ENCODE data around the gene EIF5AL1.
"Not testable (repeated sequence)": the region's sequence is repeated elsewhere in the genome, so short reads cannot be mapped to it uniquely, and the experiment has no call there.

EIF5AL1 gene

GRCh38 chr10:79516532-79517205, 4.3 kb downstream of the EIF5AL1 start:
- H3K36me3 ChIP-seq, H3K9ac ChIP-seq, H3K27me3 ChIP-seq, H4K20me1 ChIP-seq, H3K4me3 ChIP-seq, H3K27ac ChIP-seq, H3K9me3 ChIP-seq, H3K4me2 ChIP-seq, H3K4me1 ChIP-seq: not testable (repeated sequence)

GRCh38 chr10:79517567-79517966, 5.2 kb downstream of the EIF5AL1 start:
- not testable (repeated sequence) for H3K27ac ChIP-seq, H3K27me3 ChIP-seq, H3K4me3 ChIP-seq, H3K4me1 ChIP-seq, H3K4me2 ChIP-seq, H4K20me1 ChIP-seq, H3K9ac ChIP-seq, H3K36me3 ChIP-seq, H3K9me3 ChIP-seq

GRCh38 chr10:79521751-79522150, 9.4 kb downstream of the EIF5AL1 start:
- H4K20me1 ChIP-seq, H3K27me3 ChIP-seq, H3K4me2 ChIP-seq, H3K36me3 ChIP-seq, H3K9ac ChIP-seq, H3K4me1 ChIP-seq, H3K9me3 ChIP-seq, H3K27ac ChIP-seq, H3K4me3 ChIP-seq: not testable (repeated sequence)

- H3K4me3 ChIP-seq, H3K36me3 ChIP-seq, H3K27ac ChIP-seq, H3K4me1 ChIP-seq, H3K9me3 ChIP-seq, H3K27me3 ChIP-seq, H4K20me1 ChIP-seq, H3K4me2 ChIP-seq, H3K9ac ChIP-seq: not testable (repeated sequence)
These were observed 10.1 kb downstream of the EIF5AL1 start for GRCh38 chr10:79522464-79522863.

GRCh38 chr10:79523157-79523853, 11.0 kb downstream of the EIF5AL1 start:
- not testable (repeated sequence) for H3K9ac ChIP-seq, H3K4me1 ChIP-seq, H4K20me1 ChIP-seq, H3K27ac ChIP-seq, H3K36me3 ChIP-seq, H3K4me3 ChIP-seq, H3K9me3 ChIP-seq, H3K27me3 ChIP-seq, H3K4me2 ChIP-seq

GRCh38 chr10:79525049-79525710, 12.8 kb downstream of the EIF5AL1 start:
- not testable (repeated sequence) for H3K9ac ChIP-seq, H3K4me1 ChIP-seq, H3K27me3 ChIP-seq, H3K27ac ChIP-seq, H4K20me1 ChIP-seq, H3K4me2 ChIP-seq, H3K4me3 ChIP-seq, H3K9me3 ChIP-seq, H3K36me3 ChIP-seq

GRCh38 chr10:79528261-79528660, 15.9 kb downstream of the EIF5AL1 start:
- H3K27me3 ChIP-seq, H4K20me1 ChIP-seq, H3K36me3 ChIP-seq, H3K9ac ChIP-seq, H3K4me2 ChIP-seq, H3K4me1 ChIP-seq, H3K27ac ChIP-seq, H3K4me3 ChIP-seq, H3K9me3 ChIP-seq: not testable (repeated sequence)

GRCh38 chr10:79533142-79533902, 21.0 kb downstream of the EIF5AL1 start:
- H3K27me3 ChIP-seq, H3K27ac ChIP-seq, H3K4me3 ChIP-seq, H3K4me1 ChIP-seq, H3K4me2 ChIP-seq, H3K9me3 ChIP-seq, H4K20me1 ChIP-seq, H3K36me3 ChIP-seq, H3K9ac ChIP-seq: not testable (repeated sequence)

GRCh38 chr10:79533903-79534175, 21.5 kb downstream of the EIF5AL1 start:
- H3K36me3 ChIP-seq, H3K4me3 ChIP-seq, H3K27me3 ChIP-seq, H3K9me3 ChIP-seq, H3K4me1 ChIP-seq, H4K20me1 ChIP-seq, H3K4me2 ChIP-seq, H3K27ac ChIP-seq, H3K9ac ChIP-seq: not testable (repeated sequence)

- H3K27ac ChIP-seq, H3K4me3 ChIP-seq, H3K9ac ChIP-seq, H3K36me3 ChIP-seq, H3K4me2 ChIP-seq, H3K4me1 ChIP-seq, H4K20me1 ChIP-seq, H3K9me3 ChIP-seq, H3K27me3 ChIP-seq: not testable (repeated sequence)
These were observed 26.0 kb downstream of the EIF5AL1 start for GRCh38 chr10:79538311-79538710.

GRCh38 chr10:79540930-79541329, 28.6 kb downstream of the EIF5AL1 start:
- H3K36me3 ChIP-seq, H3K9ac ChIP-seq, H3K27me3 ChIP-seq, H4K20me1 ChIP-seq, H3K4me3 ChIP-seq, H3K27ac ChIP-seq, H3K4me2 ChIP-seq, H3K9me3 ChIP-seq, H3K4me1 ChIP-seq: not testable (repeated sequence)

Measured in BLaER1 (cell line).